CMK (cell line): ENCODE results near the gene SUPT5H.
"Not testable (repeated sequence)": the region's sequence is repeated elsewhere in the genome, so short reads cannot be mapped to it uniquely, and the experiment has no call there.

ENCODE experiments used
- DNase-seq: peaks from one replicate; pipeline ENCODE4 v3.0.0-alpha.2; 2010; ENCODE audit warnings: low read depth

Gene SUPT5H

GRCh38 chr19:39467941-39468340, 22.6 kb downstream of the SUPT5H start:
- no peak for DNase-seq

GRCh38 chr19:39469036-39469435, 23.7 kb downstream of the SUPT5H start:
- no peak for DNase-seq

- no peak for DNase-seq
Observed at GRCh38 chr19:39469567-39469966, 24.2 kb downstream of the SUPT5H start.

GRCh38 chr19:39470724-39471339, 25.4 kb downstream of the SUPT5H start:
- no peak for DNase-seq

- DNase-seq: no peak
Observed at GRCh38 chr19:39471756-39472536, 26.6 kb downstream of the SUPT5H start.

GRCh38 chr19:39472746-39473442, 27.5 kb downstream of the SUPT5H start:
- no peak for DNase-seq

- no peak for DNase-seq
Observed at GRCh38 chr19:39473443-39473960, 28.1 kb downstream of the SUPT5H start.

GRCh38 chr19:39474139-39474620, 28.8 kb downstream of the SUPT5H start:
- no peak for DNase-seq

- no peak for DNase-seq
Observed at GRCh38 chr19:39475748-39476147, 30.4 kb downstream of the SUPT5H start.

GRCh38 chr19:39479319-39479801, 34.0 kb downstream of the SUPT5H start:
- not testable (repeated sequence) for DNase-seq

GRCh38 chr19:39479916-39480315, 34.5 kb downstream of the SUPT5H start:
- DNase-seq: no peak

- DNase-seq: peak; percentile 99
Observed at GRCh38 chr19:39480337-39481228, 35.2 kb downstream of the SUPT5H start, which contains the start of gene TIMM50. Gene TIMM50, plus strand, starts transcription at chr19:39480838. Its CDS starts 16 bp downstream, at chr19:39480854.

- no peak for DNase-seq
Observed at GRCh38 chr19:39481229-39481545, 35.8 kb downstream of the SUPT5H start.

GRCh38 chr19:39481676-39482075, 36.3 kb downstream of the SUPT5H start:
- DNase-seq: no peak

GRCh38 chr19:39483141-39483540, 37.8 kb downstream of the SUPT5H start:
- DNase-seq: no peak

- DNase-seq: no peak
Observed at GRCh38 chr19:39489756-39490155, 44.4 kb downstream of the SUPT5H start.

GRCh38 chr19:39492225-39492624, 46.8 kb downstream of the SUPT5H start:
- no peak for DNase-seq

- no peak for DNase-seq
Observed at GRCh38 chr19:39492788-39493187, 47.4 kb downstream of the SUPT5H start.

GRCh38 chr19:39494661-39495060, 49.3 kb downstream of the SUPT5H start:
- no peak for DNase-seq

- no peak for DNase-seq
Observed at GRCh38 chr19:39496063-39496462, 50.7 kb downstream of the SUPT5H start.

- no peak for DNase-seq
Observed at GRCh38 chr19:39497701-39497995, 52.3 kb downstream of the SUPT5H start.
